H9 (cell line): ENCODE results near the gene PROKR1. TPM values are rescaled to one million over a fixed set of nuclear protein-coding genes. Genes with fewer than 3 reads are reported as not detected.

Source experiments
- DNase-seq: peaks from one replicate; pipeline ENCODE4 v3.0.0-alpha.2; 2017
- H2AFZ ChIP-seq: one replicate; pipeline ENCODE4 v1.6.1; 2013; ENCODE audit warnings: mild to moderate bottlenecking, low read length, control low read depth, moderate library complexity
- H2AK5ac ChIP-seq: 2 replicates; pipeline ENCODE4 v1.6.1; 2013; ENCODE audit warnings: low read length, control low read depth, mixed read lengths; ENCODE audit not compliant: insufficient read length
- H2BK120ac ChIP-seq: one replicate; pipeline ENCODE4 v1.6.1; 2013; ENCODE audit warnings: low read depth, mild to moderate bottlenecking, low read length, control low read depth, inconsistent platforms; ENCODE audit not compliant: poor library complexity, severe bottlenecking
- H2BK12ac ChIP-seq: 2 replicates; pipeline ENCODE4 v1.6.1; 2013; ENCODE audit warnings: low read length, control low read depth, mixed read lengths, low read depth; ENCODE audit not compliant: insufficient read length
- H2BK15ac ChIP-seq: 2 replicates; pipeline ENCODE4 v1.6.1; 2013; ENCODE audit warnings: low read depth, low read length, control low read depth
- H2BK20ac ChIP-seq: one replicate; pipeline ENCODE4 v1.6.1; 2013; ENCODE audit warnings: low read depth, mild to moderate bottlenecking, low read length, control low read depth, inconsistent platforms; ENCODE audit not compliant: poor library complexity, severe bottlenecking
- H2BK5ac ChIP-seq: 2 replicates; pipeline ENCODE4 v1.6.1; 2013; ENCODE audit warnings: low read length, control low read depth, mixed read lengths; ENCODE audit not compliant: insufficient read length
- H3K14ac ChIP-seq: 2 replicates; pipeline ENCODE4 v1.6.1; 2013; ENCODE audit warnings: low read length, control low read depth; ENCODE audit not compliant: insufficient read depth
- H3K18ac ChIP-seq: 2 replicates; pipeline ENCODE4 v1.6.1; 2013; ENCODE audit warnings: low read depth, mild to moderate bottlenecking, mixed read lengths, low read length, control low read depth; ENCODE audit not compliant: insufficient read length
- H3K23ac ChIP-seq: 2 replicates; pipeline ENCODE4 v1.6.1; 2013; ENCODE audit warnings: low read length, control low read depth, mixed read lengths, low read depth; ENCODE audit not compliant: insufficient read length
- H3K23me2 ChIP-seq: 2 replicates; pipeline ENCODE4 v1.6.1; 2013; ENCODE audit warnings: low read depth, mild to moderate bottlenecking, mixed read lengths, low read length, control low read depth; ENCODE audit not compliant: insufficient read length, poor library complexity, severe bottlenecking
- H3K27ac ChIP-seq: 2 replicates; pipeline ENCODE4 v1.5.1; 2013; ENCODE audit warnings: low read length, control low read depth, mixed read lengths, low read depth; ENCODE audit not compliant: insufficient read length
- H3K27me3 ChIP-seq: 2 replicates; pipeline ENCODE4 v1.6.1; 2013; ENCODE audit warnings: low read length, control low read depth, inconsistent platforms; ENCODE audit not compliant: insufficient read depth
- H3K4ac ChIP-seq: 2 replicates; pipeline ENCODE4 v1.6.1; 2013; ENCODE audit warnings: low read depth, mild to moderate bottlenecking, control low read depth, inconsistent platforms, low read length, moderate library complexity
- H3K4me1 ChIP-seq: 2 replicates; pipeline ENCODE4 v1.6.1; 2013; ENCODE audit warnings: low read length, control low read depth, inconsistent platforms; ENCODE audit not compliant: insufficient read depth
- H3K4me2 ChIP-seq: 2 replicates; pipeline ENCODE4 v1.6.1; 2013; ENCODE audit warnings: low read length, control low read depth, mixed read lengths; ENCODE audit not compliant: insufficient read length, insufficient read depth
- H3K56ac ChIP-seq: 2 replicates; pipeline ENCODE4 v1.6.1; 2013; ENCODE audit warnings: low read depth, mild to moderate bottlenecking, mixed read lengths, low read length, control low read depth; ENCODE audit not compliant: insufficient read length
- H3K79me1 ChIP-seq: 2 replicates; pipeline ENCODE4 v1.6.1; 2013; ENCODE audit warnings: low read depth, mild to moderate bottlenecking, moderate library complexity, low read length, control low read depth, inconsistent platforms; ENCODE audit not compliant: insufficient read depth, poor library complexity, severe bottlenecking
- H3K79me2 ChIP-seq: 2 replicates; pipeline ENCODE4 v1.6.1; 2013; ENCODE audit warnings: low read length, control low read depth, inconsistent platforms; ENCODE audit not compliant: insufficient read depth
- H3K9ac ChIP-seq: 2 replicates; pipeline ENCODE4 v1.6.1; 2013; ENCODE audit warnings: low read length, control low read depth, mixed read lengths; ENCODE audit not compliant: insufficient read length; ENCODE audit errors: extremely low read depth
- H3K9me3 ChIP-seq: one replicate; pipeline ENCODE4 v1.6.1; 2013; ENCODE audit warnings: low read depth, low read length, inconsistent platforms; ENCODE audit not compliant: control insufficient read depth
- H3T11ph ChIP-seq: one replicate; pipeline ENCODE4 v1.6.1; 2013; ENCODE audit warnings: mild to moderate bottlenecking, low read length, control low read depth, inconsistent platforms
- H4K20me1 ChIP-seq: one replicate; pipeline ENCODE4 v1.6.1; 2013; ENCODE audit not compliant: control insufficient read depth, insufficient read length, insufficient read depth
- H4K5ac ChIP-seq: 2 replicates; pipeline ENCODE4 v1.6.1; 2013; ENCODE audit warnings: low read depth, mild to moderate bottlenecking, mixed read lengths, low read length, control low read depth; ENCODE audit not compliant: insufficient read length
- H4K8ac ChIP-seq: replicated peaks from 2 replicates; pipeline ENCODE4 v1.6.1; 2013; ENCODE audit warnings: low read length, control low read depth, mixed read lengths, low read depth; ENCODE audit not compliant: insufficient read length
- H4K91ac ChIP-seq: 2 replicates; pipeline ENCODE4 v1.6.1; 2013; ENCODE audit warnings: low read depth, mild to moderate bottlenecking, moderate library complexity, mixed read lengths, low read length, control low read depth; ENCODE audit not compliant: insufficient read length
- H3K27ac Mint-ChIP-seq, 3 experiments: 2 replicates in 2 of 3; 3 replicates in 1 of 3; pipeline ENCODE4 v1.8.0; 2020 to 2021; ENCODE audit warnings: mixed read lengths in 3 of 3, mild to moderate bottlenecking in 1 of 3, moderate library complexity in 1 of 3
- H3K27me3 Mint-ChIP-seq: 2 replicates; pipeline ENCODE4 v1.8.0; 2021; ENCODE audit warnings: low read depth, mild to moderate bottlenecking, moderate library complexity, mixed read lengths
- H3K36me3 Mint-ChIP-seq, 3 experiments: 2 replicates in 2 of 3; 3 replicates in 1 of 3; pipeline ENCODE4 v1.8.0; 2020 to 2021; ENCODE audit warnings: low read depth in 3 of 3, mixed read lengths in 3 of 3; ENCODE audit not compliant: insufficient read depth in 1 of 3
- H3K4me1 Mint-ChIP-seq, 2 experiments: 2 replicates each; pipeline ENCODE4 v1.8.0; 2020; ENCODE audit warnings: mixed read lengths in 2 of 2
- H3K4me3 Mint-ChIP-seq, 2 experiments: 2 replicates in 1 of 2; 3 replicates in 1 of 2; pipeline ENCODE4 v1.8.0; 2020 to 2021; ENCODE audit warnings: mild to moderate bottlenecking in 2 of 2, mixed read lengths in 2 of 2, moderate library complexity in 1 of 2
- H3K9me3 Mint-ChIP-seq, 2 experiments: 2 replicates in 1 of 2; 3 replicates in 1 of 2; pipeline ENCODE4 v1.8.0; 2020; ENCODE audit warnings: mild to moderate bottlenecking in 2 of 2, mixed read lengths in 2 of 2, moderate library complexity in 1 of 2
- WGBS: extraction: QIAGEN DNeasy Blood & Tissue Kit; methylation state at CpG from one replicate; pipeline ENCODE4 v1.1.7; 2013; ENCODE audit warnings: missing lambda C conversion rate, low lambda C conversion rate, mixed read lengths; ENCODE audit not compliant: insufficient read length; ENCODE audit errors: extremely low coverage; 5-methylcytosine and 5-hydroxymethylcytosine counted together
- total RNA-seq: library from RNA; stranded (reverse); gene quantifications from 2 replicates; pipeline ENCODE4 v1.2.1, GENCODE V29; 2021
- TF ChIP-seq, protein P1 (sequence below): fragments of 200-600 bp; sonication (generic); conservative IDR thresholded peaks from 3 replicates; pipeline ENCODE4 v1.8.0; 2021; ENCODE audit warnings: antibody characterized with exemption, mild to moderate bottlenecking

The PROKR1 gene
- total RNA-seq, 1 experiment from 2014 or later, result 1.5 TPM

DNA sequence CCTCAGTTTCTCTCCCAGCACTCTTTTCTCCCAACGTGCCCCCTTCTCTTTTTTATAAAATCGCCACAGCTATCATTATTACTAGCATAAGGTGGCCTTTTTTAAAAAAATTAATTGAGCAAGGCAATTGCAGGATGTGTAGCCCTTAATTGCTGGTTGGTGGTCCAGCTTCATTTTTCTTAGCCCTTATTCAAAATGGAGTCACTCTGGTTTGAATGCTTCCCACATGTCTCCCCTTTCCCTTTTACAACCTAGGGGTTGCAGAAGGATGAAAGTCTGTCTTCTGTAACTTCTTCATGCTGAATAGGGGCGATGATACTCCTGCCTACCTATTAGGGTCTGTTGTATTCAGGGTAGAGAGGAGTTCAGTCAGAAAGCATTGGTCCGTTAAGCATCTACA is 36.6 kb upstream of the PROKR1 start:
- no peaks in the 10 kb centered on the region for H3K23me2 ChIP-seq
- no peak overlapping the region for H2BK15ac ChIP-seq
- H3K14ac ChIP-seq, result no peak overlapping the region
- Mint-ChIP-seq H3K4me3 (no peak overlapping the region), H3K4me1 (peaks cover 2 to 5% of the 10 kb centered on the region in 2 experiments; a peak in 2 of 4 replicates), H3K27ac (no peak overlapping the region), H3K9me3 (peaks cover 29 to 37% of the 10 kb centered on the region in 2 experiments), H3K27me3 (no peaks in the 10 kb centered on the region), H3K36me3 (peaks cover 9 to 24% (median 14%) of the 10 kb centered on the region in 3 experiments)
- H2BK12ac ChIP-seq, result no peak overlapping the region
- H3K23ac ChIP-seq, result no peak overlapping the region
- H3K27me3 ChIP-seq, result no peaks in the 10 kb centered on the region
- no peak overlapping the region for H3K27ac ChIP-seq
- no peaks in the 10 kb centered on the region for H3K79me1 ChIP-seq
- no peak overlapping the region for H3K9ac ChIP-seq
- H3K4me1 ChIP-seq, result no peaks in the 10 kb centered on the region
- no peak overlapping the region for H4K91ac ChIP-seq
- no peak for DNase-seq
- no CpG with 5 or more reads among the region's 4 CpGs for WGBS
- H3K56ac ChIP-seq, result no peak overlapping the region
- H2BK20ac ChIP-seq, result no peak overlapping the region
- no peak overlapping the region for H3K18ac ChIP-seq
- no peaks in the 10 kb centered on the region for H4K20me1 ChIP-seq
- no peak overlapping the region for H2AFZ ChIP-seq
- no peak overlapping the region for H3T11ph ChIP-seq
- no peak overlapping the region for H3K4ac ChIP-seq
- H2BK120ac ChIP-seq, result no peak overlapping the region
- no peak overlapping the region for H4K8ac ChIP-seq
- no peak overlapping the region for H2BK5ac ChIP-seq
- no peaks in the 10 kb centered on the region for H3K9me3 ChIP-seq
- TF ChIP-seq, protein P1, sequence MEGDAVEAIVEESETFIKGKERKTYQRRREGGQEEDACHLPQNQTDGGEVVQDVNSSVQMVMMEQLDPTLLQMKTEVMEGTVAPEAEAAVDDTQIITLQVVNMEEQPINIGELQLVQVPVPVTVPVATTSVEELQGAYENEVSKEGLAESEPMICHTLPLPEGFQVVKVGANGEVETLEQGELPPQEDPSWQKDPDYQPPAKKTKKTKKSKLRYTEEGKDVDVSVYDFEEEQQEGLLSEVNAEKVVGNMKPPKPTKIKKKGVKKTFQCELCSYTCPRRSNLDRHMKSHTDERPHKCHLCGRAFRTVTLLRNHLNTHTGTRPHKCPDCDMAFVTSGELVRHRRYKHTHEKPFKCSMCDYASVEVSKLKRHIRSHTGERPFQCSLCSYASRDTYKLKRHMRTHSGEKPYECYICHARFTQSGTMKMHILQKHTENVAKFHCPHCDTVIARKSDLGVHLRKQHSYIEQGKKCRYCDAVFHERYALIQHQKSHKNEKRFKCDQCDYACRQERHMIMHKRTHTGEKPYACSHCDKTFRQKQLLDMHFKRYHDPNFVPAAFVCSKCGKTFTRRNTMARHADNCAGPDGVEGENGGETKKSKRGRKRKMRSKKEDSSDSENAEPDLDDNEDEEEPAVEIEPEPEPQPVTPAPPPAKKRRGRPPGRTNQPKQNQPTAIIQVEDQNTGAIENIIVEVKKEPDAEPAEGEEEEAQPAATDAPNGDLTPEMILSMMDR, result no peak
- H2AK5ac ChIP-seq, result no peak overlapping the region
- H3K79me2 ChIP-seq, result no peaks in the 10 kb centered on the region
- H4K5ac ChIP-seq, result no peak overlapping the region
- H3K4me2 ChIP-seq, result no peak overlapping the region
